Inferior parietal cortex (tissue), 1 donor: ENCODE data around the gene TNNI2.
A peak's percentile ranks its signal among the peaks of the same experiment; 100 is the strongest.
"Not testable (repeated sequence)": the region's sequence is repeated elsewhere in the genome, so short reads cannot be mapped to it uniquely, and the experiment has no call there.

ENCODE experiments used
- DNase-seq: peaks from one replicate; pipeline ENCODE4 v3.0.0-alpha.2; 2016; ENCODE audit errors: extremely low spot score

Gene TNNI2

DNA sequence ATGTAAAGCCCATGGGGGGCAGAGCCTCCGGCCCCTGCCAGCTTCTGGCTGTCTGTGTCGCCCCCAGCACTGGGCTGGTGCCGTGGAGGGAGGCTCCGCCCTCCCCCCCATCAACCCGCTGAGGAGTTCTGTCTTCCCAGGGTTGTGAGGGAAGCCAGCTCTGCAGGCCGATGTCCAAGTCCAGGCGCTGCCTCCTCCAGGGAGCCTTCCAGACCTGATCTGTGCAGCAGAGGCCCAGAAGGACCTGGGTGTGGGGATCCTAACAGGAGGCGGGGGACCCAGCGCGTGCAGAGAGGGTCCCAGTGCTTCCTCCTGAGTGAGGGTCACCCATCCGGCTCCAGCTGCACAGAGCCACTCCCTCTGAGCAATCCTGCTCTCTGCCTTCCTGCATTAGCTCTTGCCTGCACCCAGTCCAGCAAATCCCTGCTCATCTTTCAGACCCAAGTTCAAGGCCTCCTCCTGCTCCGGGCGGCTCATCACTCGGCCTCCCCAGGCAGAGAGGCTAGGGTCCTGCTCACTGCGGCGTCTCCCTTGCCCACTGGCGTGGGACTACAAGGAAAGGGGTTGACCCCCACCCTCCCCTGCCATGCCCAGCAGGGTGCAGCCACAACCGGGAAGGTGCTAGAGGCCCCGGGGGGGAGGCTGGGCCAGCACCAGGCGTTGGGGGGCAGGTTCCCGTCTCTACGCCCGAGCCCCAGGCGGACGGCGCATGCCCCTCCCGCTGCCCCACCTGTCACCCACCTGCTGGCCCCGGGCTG is 36.5 kb downstream of the TNNI2 start:
- no peak for DNase-seq

DNA sequence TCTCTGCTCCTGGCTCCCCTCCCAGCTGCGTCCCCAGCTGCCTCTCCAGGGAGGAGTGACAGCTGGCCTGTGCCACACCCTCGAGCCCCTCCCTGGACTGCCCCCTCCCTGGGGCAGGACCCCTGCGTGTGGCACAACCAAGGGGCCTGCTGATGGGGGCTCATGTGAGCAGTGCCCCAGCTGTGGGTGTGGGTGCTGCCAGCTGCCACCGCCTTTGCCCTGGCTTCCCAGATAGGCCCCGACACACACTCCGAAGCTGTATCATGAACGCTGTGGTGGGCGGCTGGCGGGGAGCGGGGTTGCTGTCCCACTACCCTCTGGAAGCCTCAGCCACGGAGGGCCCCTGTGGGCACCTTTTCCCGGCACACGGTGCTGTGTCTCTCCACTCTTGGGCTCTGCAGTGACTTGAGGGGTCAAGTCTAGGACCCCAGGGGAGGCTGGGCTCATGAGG is 37.1 kb downstream of the TNNI2 start:
- not testable (repeated sequence) for DNase-seq

DNA sequence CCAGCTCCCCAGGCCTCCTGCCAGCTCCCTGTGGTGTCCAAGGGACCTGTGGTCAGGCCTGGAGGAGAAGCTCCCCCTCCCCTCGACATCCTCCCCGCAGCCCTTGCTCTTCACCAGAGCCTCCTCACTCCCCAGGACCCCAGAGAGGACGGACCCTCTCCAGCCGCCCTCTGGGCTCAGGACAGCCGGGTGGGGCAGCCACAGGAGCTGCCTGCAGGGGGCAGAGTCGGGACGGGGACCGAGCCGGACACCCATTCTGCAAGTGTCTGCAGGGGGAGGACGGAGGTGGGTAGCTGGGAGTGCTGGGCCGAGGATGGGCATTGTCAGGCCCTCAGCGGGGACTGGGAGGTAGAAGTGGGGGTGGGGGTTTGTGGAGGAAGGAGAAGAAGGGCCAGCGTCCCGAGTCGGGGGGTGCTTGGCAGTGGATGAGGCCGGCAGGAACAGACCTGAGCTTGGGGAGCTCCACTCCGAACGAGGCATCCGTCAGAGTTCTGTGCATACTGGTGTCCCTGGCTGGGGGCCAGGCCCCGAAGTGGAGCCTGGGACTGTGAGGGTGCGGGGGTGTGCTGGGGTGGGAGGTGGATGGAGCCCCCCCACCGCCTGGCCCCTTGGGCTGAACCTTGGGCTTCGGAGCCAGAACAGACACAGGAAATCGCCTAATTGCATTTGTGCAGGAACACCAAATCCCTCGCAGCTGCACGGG is 37.7 kb downstream of the TNNI2 start:
- no peak for DNase-seq

DNA sequence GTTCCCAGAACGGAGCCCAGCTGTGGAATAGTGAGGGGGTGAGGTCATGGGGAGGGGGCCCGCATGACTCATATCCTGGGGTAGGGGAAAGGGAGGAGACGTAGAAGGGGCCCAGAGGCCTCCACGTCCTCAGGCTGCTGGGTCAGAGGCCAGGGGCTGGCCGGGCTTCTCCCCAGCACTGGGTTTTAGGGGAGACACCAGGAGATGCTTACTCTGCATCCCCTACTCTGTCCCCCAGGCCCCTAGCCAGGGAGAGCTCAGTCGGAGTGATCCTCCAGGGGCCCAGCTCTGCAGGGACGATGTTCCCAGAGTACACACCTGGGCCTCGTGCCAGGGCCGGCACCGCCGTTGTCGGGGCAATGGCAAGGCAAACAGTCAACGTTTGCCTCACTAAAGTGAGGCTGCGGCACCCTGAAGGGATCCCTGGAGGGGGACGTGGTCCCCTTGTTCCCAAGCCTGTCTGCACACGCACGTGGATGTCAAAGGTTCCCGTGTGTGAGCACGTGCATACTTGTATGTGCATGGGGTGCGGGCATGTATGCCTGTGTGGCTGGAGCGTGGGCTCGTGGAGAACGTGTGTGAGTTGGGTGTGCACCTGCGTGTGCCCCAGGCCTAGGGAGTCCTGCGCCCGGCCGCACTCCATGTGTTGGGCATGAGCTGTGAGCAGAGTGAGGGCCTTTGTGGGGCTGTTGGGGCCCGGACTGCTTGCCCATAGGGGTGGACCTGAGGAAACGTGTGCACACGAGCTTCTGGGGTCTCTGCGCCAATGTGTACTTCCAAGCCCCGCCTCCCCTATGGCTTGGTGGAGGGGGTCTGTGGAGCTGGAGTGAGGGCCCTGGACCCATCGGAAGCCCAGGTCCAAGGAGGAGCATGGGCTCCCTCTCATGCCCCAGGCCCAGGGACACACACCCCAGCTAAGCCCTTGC is 38.7 kb downstream of the TNNI2 start:
- DNase-seq, result no peak

DNA sequence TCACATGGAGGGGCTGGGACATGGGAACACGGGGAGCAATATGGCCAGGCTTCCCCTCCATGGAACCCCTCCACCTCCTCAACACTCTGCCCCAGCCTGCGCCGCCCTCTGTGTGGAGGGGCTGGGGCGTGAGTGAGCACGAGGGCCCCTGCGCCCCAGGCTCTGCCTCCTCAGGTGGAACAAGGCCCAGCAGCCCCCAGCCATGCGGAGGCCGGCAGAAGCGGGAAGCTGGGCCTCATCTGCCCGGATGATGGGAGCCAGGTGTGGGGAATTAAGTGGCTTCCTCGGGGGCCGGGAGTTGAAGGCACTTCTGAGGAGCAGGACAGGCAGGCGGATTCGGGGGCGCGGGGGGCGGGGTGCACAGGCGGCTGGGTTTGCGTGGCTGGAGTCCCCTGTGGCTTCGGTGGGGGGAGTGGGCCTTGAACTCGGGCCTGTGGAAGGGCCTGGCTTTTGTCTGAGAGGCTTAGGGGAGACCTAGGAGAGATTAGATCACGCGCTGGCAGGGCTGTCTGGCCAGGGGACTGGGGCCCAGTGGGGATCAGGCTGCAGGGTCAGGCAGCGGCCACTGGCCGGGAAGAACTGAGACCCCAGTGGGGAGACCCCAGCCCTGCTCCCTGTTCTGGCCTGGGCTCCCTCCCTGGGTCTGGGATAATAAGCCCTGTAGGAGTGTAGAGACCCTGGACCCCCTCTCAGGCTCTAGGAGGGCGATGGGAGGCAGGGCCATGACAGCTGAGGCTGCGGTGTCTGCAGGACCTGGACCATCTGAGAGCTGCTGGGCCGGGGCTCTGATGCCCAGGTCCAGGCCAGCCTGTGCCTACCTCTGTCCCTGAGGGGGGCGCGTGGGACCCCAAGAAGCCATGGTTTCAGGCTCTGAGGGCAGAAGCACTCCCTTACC is 39.6 kb downstream of the TNNI2 start:
- no peak for DNase-seq

DNA sequence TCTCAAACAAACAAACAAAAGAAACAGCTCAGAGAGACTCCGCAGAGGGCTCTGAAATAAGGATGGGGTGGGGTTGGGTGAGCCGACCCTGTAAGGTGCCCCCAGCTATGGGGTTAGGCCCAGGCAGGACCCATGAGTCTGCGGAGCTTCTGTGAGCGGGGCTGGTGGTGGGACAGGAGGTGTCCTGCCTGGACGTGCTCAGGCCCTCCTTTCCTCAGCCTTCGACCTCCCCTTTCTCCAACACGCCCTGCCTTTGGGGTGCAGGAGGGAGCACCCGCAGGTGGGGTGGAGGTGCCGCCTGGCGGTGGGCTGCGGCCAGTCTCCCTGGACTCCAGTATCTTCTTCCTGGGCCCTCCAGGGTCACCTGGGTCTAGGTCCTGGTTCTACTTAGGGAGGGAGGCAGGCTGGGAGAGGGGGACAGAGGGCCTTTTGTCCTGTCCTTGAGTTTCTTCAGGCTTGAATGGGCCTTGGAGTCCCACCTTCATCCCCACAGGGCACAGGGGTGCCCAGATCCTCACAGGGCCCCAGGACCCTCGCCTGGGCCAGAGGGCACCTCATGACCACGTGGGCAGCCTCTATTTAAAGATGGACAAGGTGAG is 40.7 kb downstream of the TNNI2 start:
- DNase-seq, result no peak

DNA sequence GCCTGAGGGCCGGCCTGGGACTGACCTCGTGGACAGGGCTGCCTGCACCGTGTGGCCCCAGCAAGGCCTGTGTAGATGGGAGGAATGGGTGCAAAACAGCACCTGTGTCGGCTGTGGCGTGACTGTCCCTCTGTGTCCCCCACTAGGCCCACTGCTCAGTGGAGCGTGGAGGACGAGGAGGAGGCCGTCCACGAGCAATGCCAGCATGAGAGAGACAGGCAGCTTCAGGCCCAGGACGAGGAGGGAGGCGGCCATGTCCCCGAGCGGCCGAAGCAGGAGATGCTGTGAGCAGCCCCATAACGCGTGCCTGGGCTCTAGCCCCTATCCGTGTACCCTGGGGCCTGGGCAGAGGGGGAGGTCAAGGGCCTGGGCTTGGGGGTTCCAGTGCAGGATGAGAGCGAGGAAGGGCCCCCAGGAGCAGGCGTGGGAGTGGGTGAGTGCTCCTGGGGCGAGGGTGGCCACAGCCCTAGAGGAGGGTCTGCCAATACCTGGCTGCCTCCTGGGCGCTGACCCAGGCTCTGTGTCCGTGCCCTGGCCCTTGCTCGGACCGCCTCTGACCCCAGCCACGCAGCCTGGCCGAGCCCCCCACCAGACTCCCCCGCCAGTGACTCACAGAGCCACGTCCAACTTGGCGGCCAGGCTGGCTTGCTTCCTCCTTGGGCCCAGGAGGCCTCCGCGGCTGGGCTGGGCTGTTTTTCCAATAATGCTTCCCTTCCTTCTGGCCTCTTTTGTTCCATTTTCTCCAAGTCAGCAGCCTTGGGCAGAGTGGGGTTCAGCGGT is 41.4 kb downstream of the TNNI2 start:
- DNase-seq, result no peak

DNA sequence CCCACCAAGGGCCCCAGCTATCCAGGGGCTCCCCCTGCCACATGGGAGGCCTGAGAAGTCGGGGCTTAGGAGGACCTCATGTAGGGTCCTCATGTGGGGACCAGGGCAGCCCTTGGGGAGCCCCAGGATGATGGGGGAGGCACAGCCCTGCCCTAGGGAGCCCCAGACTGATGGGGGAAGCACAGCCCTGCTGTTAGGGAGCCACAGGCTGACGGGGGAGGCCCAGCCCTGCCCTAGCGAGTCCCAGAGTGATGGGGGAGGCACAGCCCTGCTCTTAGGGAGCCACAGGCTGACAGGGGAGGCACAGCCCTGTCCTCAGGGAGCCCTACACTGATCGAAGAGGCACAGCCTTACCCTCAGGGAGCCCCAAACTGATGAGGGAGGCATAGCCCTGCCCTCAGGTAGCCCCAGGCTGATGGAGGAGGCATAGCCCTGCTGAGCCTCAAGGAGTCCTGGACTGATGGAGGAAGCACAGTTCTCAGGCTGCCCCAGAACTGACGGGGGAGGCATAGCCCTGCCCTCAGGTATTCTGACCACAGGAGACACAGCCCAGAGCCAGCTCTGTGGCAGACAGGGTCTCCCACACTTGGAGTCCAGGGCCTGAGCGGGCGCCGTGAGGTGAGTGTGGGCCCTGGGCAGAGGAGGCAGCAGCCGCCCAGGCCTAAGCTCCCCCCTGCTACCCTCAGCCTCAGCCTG is 42.1 kb downstream of the TNNI2 start:
- DNase-seq, result no peak

DNA sequence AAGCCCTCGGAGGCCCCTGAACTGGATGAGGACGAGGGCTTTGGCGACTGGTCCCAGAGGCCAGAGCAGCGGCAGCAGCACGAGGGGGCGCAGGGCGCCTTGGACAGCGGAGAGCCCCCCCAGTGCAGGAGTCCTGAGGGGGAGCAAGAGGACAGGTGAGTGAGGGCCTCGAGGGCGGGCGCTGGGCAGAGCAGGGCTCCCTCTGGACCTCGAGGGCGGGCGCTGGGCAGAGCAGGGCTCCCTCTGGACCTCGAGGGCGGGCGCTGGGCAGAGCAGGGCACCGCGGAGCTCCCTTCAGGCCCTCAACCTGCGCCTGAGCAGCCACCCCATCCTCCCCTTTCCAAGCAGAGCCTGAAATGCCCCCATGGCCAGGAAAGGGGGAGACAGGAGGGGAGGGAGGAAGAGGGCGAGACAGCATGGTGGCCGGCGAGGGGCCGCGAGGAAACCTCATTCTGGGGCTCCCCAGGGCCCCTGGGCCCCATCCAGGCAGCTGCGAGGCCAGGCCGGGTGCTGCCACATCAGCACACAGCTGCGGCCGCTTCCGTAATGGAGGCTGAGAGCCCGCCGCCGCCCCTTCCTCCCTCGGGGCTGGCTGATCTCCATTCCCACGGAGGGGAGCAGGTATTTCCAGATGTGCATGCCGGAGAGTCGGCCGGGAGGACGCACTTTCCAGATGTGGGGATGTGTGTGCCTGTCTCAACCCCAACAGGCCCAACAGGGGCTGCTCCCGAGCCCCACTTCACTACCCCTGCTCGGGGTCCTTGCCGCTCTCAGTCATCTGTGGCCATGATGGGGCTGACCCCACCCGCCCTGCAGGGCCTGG is 42.9 kb downstream of the TNNI2 start:
- DNase-seq, result no peak

DNA sequence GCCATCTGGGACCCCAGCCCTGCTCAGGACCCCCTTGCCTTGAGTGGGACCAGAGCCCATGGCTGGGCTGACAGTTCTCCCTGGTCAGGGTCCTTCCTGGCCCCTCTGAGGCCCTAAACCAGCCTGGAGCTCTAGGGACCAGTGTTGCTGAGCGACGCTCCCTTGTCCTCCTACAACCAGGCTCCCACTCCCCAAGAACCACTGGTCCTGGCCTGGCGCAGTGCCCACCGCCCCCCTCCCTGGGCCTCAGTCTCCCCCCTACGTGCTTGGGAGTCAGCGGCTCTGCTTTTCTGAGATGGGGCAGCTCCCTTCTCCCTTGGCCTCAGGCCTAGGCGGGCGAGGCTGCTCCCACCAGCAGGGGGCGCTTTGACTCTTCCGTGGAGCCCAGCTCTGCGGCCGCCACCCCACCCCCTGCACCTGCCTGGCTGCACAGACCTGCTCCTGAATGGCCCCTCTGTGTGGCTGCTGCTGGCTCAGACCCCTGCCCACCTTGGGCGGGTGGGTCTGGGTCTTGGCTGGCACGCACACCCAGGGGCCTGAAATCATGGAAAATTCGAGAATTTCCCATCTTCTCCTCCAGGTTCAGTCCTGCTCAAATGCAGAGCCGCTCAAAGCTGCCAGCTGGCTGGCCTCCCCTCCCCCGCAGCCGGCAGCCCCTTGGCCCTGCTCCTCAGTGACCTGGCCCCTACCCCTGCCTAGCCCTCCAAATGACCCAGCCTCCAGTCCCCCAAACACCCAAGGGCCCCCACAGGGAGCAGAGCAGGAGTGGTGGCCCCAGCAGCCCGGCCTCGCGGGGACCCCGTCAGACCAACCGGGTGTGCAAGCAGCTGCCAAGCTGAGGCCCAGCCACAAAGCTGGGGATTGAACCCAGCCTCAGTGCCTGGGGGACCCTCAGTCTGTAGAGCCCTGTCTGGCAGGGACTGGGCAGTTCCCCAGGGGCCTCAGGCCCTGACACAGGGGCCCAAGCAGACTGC is 43.8 kb downstream of the TNNI2 start:
- DNase-seq, result peak; percentile 76

DNA sequence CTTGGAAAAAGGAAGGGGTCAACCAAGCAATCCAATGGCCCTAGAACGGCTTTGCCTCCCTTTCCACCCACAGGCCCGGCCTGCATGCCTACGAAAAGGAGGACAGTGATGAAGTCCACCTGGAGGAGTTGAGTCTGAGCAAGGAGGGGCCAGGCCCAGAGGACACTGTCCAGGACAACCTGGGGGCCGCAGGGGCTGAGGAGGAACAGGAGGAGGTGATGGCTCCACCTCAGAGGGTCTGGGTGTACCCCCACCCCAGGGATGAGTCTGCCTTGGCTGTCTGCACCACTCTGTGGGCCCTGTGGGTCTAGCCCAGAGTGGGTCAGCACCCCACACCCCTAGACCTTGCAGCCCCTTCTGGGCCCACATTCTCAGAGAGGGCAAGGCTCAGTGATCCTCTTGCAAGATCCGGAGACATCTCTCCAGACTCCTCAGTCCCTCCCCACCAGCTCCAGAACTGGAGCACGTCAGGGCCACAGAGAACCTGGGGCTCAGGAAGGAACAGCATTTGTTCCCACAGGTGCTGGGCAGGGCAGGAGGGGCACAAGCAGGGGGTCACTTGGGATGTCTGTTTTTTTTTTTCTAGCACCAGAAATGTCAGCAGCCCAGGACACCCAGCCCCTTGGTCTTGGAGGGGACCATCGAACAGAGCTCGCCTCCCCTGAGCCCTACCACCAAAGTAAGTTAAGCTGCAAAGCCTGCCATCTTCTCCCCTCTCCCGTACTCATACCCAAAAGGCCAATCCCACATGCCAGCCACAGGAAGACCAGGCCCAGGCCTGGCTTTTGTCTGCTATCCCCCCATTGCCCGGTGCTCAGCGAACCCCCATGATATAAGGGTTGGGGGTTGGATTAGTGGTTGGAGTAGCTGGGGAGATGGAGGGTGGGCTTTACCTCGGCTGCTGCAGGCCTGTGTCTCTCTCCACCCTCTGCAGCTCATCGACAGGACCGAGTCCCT is 44.8 kb downstream of the TNNI2 start:
- no peak for DNase-seq

DNA sequence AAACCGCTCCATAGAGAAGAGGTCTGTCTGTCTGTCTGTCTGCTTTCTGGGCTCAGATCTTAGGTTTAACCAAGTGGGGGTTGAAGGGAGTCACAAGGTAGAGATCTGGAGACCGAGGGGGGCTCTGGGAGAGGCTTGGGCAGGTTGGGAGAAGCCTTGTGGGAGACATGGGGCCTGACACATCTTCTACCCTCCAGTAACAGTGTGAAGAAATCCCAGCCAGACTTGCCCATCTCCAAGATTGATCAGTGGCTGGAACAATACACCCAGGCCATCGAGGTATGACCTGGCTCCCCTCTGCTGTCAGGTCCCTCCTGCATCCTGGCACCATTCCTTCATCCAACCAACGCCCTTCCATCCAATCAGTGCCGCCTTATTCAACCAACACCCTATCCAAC is 45.5 kb downstream of the TNNI2 start:
- DNase-seq, result no peak

DNA sequence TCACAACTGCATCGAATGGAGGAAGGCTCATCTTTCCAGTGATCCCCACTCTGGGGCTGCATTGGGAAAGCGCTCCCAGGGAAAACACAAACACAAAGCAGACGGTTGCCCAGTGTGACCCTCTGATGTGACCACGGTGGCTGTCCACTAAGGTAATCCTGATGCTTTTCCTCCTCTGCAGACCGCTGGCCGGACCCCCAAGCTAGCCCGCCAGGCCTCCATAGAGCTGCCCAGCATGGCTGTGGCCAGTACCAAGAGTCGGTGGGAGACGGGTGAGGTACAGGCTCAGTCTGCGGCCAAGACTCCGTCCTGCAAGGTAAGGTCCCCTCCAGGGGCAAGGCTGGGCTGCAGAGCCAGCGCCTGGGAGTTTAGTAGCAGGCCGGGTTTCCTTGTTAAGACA is 47.8 kb downstream of the TNNI2 start:
- DNase-seq, result not testable (repeated sequence)

DNA sequence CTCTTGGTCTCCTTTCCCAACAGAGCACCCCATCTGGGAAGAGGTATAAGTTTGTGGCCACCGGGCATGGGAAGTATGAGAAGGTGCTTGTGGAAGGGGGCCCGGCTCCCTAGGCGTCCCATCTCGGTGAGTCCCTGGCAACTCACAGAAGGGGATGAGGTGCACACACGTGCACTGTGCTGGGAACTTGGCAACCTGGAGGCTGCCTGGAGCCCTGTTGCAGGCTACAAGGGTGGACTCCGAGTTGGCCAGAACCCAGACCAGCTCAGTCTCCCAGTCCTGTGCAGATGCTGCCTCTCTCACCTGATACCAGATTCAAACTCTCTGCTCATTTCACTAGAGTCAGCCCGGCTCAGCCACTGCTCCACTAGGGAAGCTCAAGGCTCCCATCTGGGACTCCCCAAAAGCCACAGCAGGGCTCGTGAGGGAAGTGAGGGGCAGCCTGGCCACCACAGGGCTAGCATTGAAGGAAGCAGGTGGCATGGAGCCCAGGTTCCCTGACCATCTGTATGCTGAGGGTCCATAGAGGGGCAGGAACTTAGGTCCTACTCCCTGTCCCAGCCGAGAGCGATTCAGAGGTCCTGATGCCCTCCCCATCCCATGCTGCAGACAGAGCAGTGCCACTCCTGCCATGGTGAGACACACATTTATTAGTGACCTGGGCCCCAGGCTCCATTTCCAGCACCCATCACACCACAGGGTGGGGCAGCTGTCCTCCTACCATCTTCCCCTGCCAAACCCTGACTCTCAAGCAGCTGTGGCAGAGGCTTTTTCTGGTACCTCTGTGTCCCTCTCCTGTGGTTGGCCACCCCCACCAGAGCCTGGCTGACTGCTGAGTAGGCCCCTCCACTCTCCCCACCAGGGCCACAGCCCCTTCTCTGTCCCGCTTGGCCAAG is 48.9 kb downstream of the TNNI2 start:
- DNase-seq, result no peak

DNA sequence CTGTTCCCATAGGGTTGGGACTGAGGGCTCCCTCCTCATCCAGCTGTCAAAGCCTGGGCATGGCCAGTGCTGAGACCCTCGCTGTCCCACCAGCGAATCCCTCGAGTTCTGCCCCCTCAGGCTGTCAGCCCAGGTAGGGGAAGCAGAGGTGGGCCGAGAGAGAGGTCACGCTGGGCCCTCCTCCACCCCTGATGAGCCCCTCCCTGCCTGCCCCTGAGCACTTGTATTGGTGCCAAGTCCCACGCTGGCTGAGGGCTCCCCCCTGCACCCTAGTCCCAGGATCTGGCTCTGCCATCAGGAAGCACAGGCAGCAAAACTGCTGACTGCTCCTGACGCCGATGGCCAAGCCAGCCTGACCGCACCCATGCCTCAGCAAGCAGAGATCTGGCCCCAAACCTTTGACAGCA is 49.6 kb downstream of the TNNI2 start:
- no peak for DNase-seq
